HL-60 (cell line): ENCODE measurements around the gene TSPAN15.

Experiments
- DNase-seq, 2 experiments: peaks; one replicate each; pipeline ENCODE4 v3.0.0-alpha.2; 2010 to 2020; ENCODE audit warnings: low read depth in 1 of 2, low spot score in 1 of 2
- H3K27ac ChIP-seq: fragments of 250-450 bp; sonication (Bioruptor Pico); replicated peaks from 2 replicates; pipeline ENCODE4 v1.5.1; 2020; ENCODE audit warnings: mild to moderate bottlenecking, moderate library complexity
- H3K27me3 ChIP-seq: fragments of 250-450 bp; sonication (Bioruptor Pico); 2 replicates; pipeline ENCODE4 v1.5.1; 2021; ENCODE audit warnings: mild to moderate bottlenecking, moderate library complexity; ENCODE audit not compliant: insufficient read depth, poor library complexity, severe bottlenecking
- H3K4me3 ChIP-seq: replicated peaks from 2 replicates; pipeline ENCODE4 v1.5.1; 2011; ENCODE audit warnings: mild to moderate bottlenecking, control low read depth, low read length; ENCODE audit not compliant: insufficient read depth
- CTCF ChIP-seq: IDR thresholded peaks from one replicate; pipeline ENCODE4 v1.5.1; 2011; ENCODE audit warnings: low read length, control low read depth, inconsistent platforms; ENCODE audit not compliant: insufficient read depth
- GABPA ChIP-seq: IDR thresholded peaks from 2 replicates; pipeline ENCODE4 v1.6.1; 2012; ENCODE audit warnings: low read depth
- POLR2AphosphoS5 ChIP-seq: IDR thresholded peaks from 2 replicates; pipeline ENCODE4 v1.6.1; 2012; ENCODE audit warnings: low read depth
- REST ChIP-seq: IDR thresholded peaks from 2 replicates; pipeline ENCODE4 v1.6.1; 2012; ENCODE audit warnings: low read depth; ENCODE audit not compliant: insufficient replicate concordance
- SPI1 ChIP-seq: IDR thresholded peaks from 2 replicates; pipeline ENCODE4 v1.6.1; 2012; ENCODE audit warnings: low read depth, mild to moderate bottlenecking, borderline replicate concordance

The TSPAN15 gene

GRCh38 chr10:69465457-69466157 is 14.3 kb downstream of the TSPAN15 start:
- no peak for TF ChIP-seq POLR2AphosphoS5
- TF ChIP-seq CTCF = no peak
- no peak for TF ChIP-seq SPI1
- no peak for TF ChIP-seq GABPA
- no peak for TF ChIP-seq REST
- peak in 1 of 2 experiments; percentile 68 for DNase-seq
- H3K27ac ChIP-seq = peak overlapping the region; percentile 62
- no peak overlapping the region for H3K4me3 ChIP-seq
- H3K27me3 ChIP-seq = no peaks in the 10 kb centered on the region

GRCh38 chr10:69466158-69466490 is 14.9 kb downstream of the TSPAN15 start:
- no peak overlapping the region; the same call in none of the 2 replicates for H3K27ac ChIP-seq
- no peak for TF ChIP-seq CTCF
- TF ChIP-seq REST = no peak
- no peak for TF ChIP-seq GABPA
- TF ChIP-seq SPI1 = no peak
- no peak for TF ChIP-seq POLR2AphosphoS5
- no peaks in the 10 kb centered on the region for H3K27me3 ChIP-seq
- DNase-seq = no peak
- H3K4me3 ChIP-seq = no peak overlapping the region

GRCh38 chr10:69466689-69467088 is 15.4 kb downstream of the TSPAN15 start:
- DNase-seq = no peak
- Histone ChIP-seq H3K27me3 (no peaks in the 10 kb centered on the region), H3K27ac (0 out of 2 replicates have a peak overlapping the region, but pooled peaks have one; percentile 25), H3K4me3 (no peak overlapping the region)
- no peak for TF ChIP-seq SPI1
- no peak for TF ChIP-seq POLR2AphosphoS5
- no peak for TF ChIP-seq CTCF
- no peak for TF ChIP-seq REST
- no peak for TF ChIP-seq GABPA
